Ovary (tissue), 9 donors: Measurements from ENCODE around the gene OVCH2. TPM values are rescaled to one million over a fixed set of nuclear protein-coding genes. Genes with fewer than 3 reads are reported as not detected.

ENCODE experiments used
- DNase-seq, 5 donors: peaks; one replicate each; pipeline ENCODE4 v3.0.0-alpha.2; 2019 to 2020
- H3K27ac ChIP-seq, 2 donors: fragments of 200-600 bp; one replicate each; pipeline versions ENCODE4 v1.5.1 to v1.8.0; 2019 to 2022
- H3K27me3 ChIP-seq: fragments of 200-600 bp; one replicate; pipeline ENCODE4 v1.8.0; 2022
- H3K36me3 ChIP-seq: fragments of 200-600 bp; sonication (generic); one replicate; pipeline ENCODE4 v1.5.1; 2019
- H3K4me1 ChIP-seq: one replicate; pipeline ENCODE4 v1.8.1; 2013; ENCODE audit warnings: mild to moderate bottlenecking, moderate library complexity; ENCODE audit not compliant: insufficient read depth
- H3K4me3 ChIP-seq: fragments of 200-600 bp; sonication (generic); one replicate; pipeline ENCODE4 v1.5.1; 2017
- H3K9me3 ChIP-seq, 2 donors: fragments of 200-600 bp in 1 of 2; sonication (generic) in 1 of 2; one replicate each; pipeline versions ENCODE4 v1.5.1 to v1.8.1; 2013 to 2019; ENCODE audit warnings: mild to moderate bottlenecking in 1 of 2, moderate library complexity in 1 of 2
- CTCF ChIP-seq, 3 donors: fragments of 450-650 bp in 2 of 3; fragments of 200-600 bp in 1 of 3; IDR thresholded peaks; one replicate each; pipeline versions ENCODE4 v1.5.1 to v1.8.0; 2016 to 2022; ENCODE audit warnings: antibody characterized with exemption in 3 of 3, mild to moderate bottlenecking in 1 of 3
- EP300 ChIP-seq: sonication (generic); formaldehyde crosslinking; IDR thresholded peaks from one replicate; pipeline ENCODE4 v1.6.1; 2017; ENCODE audit warnings: antibody characterized with exemption
- POLR2A ChIP-seq: fragments of 450-650 bp; IDR thresholded peaks from one replicate; pipeline ENCODE4 v1.6.1; 2017; ENCODE audit warnings: antibody characterized with exemption, mild to moderate bottlenecking, moderate library complexity
- WGBS, 3 donors: extraction: QIAGEN DNeasy Blood & Tissue Kit in 1 of 3; methylation state at CpG; one replicate each; pipeline versions ENCODE4 v1.1.5 to v1.1.7; 2013 to 2017; 5-methylcytosine and 5-hydroxymethylcytosine counted together
- intact Hi-C, 4 donors: fragments of 100-400 bp; cut with DNase I; formaldehyde crosslinking; loops; one replicate each; pipeline versions ENCODE4 v1.11.0 to v1.15.1; 2022 to 2023
- polyA plus RNA-seq, 2 donors: library from polyadenylated mRNA; stranded (reverse); fragments of 200-250 nt in 1 of 2; fragments of 350-450 nt in 1 of 2; fragmentation: Illumina TruSeq in 1 of 2; extraction: RNeasy Lipid Tissue Mini Kit (QIAGEN cat#74804) in 1 of 2; gene quantifications; one replicate each; pipeline ENCODE4 v1.2.3, GENCODE V29; 2013 to 2014
- total RNA-seq, 7 donors: library from RNA; depleted of rRNA in 2 of 7; stranded (reverse); fragments of >200 nt in 2 of 7; fragmentation: NEBNext Ultra II Directional in 3 of 7; extraction: Animal tissue kit (Norgen Biotek cat#: 25700) in 3 of 7; gene quantifications; one replicate each; pipeline versions ENCODE4 v1.1.0 to v1.2.4, GENCODE V29; 2016 to 2023
- donor health status: DM: no; HTN: no; CAD: no; lungs with moderate emphysema.
- donor health status: DM: no; HTN: no; CAD: no.
- donor health status: Bipolar disorder and iron deficiency.
- donor health status: DM: yes; HTN: yes; CAD: no.
- donor health status: DM: no; HTN: no; CAD: no.
- donor health status: DM: yes; HTN: yes; CAD: no.

The OVCH2 gene
- total and polyA plus RNA-seq, 9 donors: 0.23 to 0.89 TPM; not detected in 7

- no peak for TF ChIP-seq POLR2A
- no peak for TF ChIP-seq CTCF (IDR thresholded peaks at IDR 0.05)
- no peak for TF ChIP-seq EP300
- Histone ChIP-seq H3K9me3 (no peaks in the 10 kb centered on the region), H3K4me1 (no peaks in the 10 kb centered on the region), H3K27ac (no peak overlapping the region), H3K36me3 (no peaks in the 10 kb centered on the region), H3K4me3 (no peak overlapping the region), H3K27me3 (no peaks in the 10 kb centered on the region)
- intact Hi-C loops: no loop called here
- WGBS, 3 donors: 69 to 83% (median 74%) methylated on average over 5 of the region's 5 CpGs
- no peak for DNase-seq
Measured at GRCh38 chr11:7696424-7696823, 9.9 kb downstream of the OVCH2 start.

GRCh38 chr11:7694235-7694634, 12.0 kb downstream of the OVCH2 start:
- H3K4me1 ChIP-seq: no peaks in the 10 kb centered on the region
- no peaks in the 10 kb centered on the region for H3K9me3 ChIP-seq
- 60 to 79% (median 69%) methylated on average over 3 of the region's 3 CpGs for WGBS, 3 donors
- TF ChIP-seq EP300 (no peak), POLR2A (no peak), CTCF (IDR thresholded peaks at IDR 0.05) (no peak)
- intact Hi-C loops: loop anchor here in 1 of 4 donors (5.0 kb wide), 1 partner anchor 597 kb away; no protein-coding TSS in a partner anchor
- H3K4me3 ChIP-seq: peak overlapping the region; percentile 5
- no peaks in the 10 kb centered on the region for H3K36me3 ChIP-seq
- no peak overlapping the region for H3K27ac ChIP-seq
- H3K27me3 ChIP-seq: no peaks in the 10 kb centered on the region
- no peak for DNase-seq

GRCh38 chr11:7692426-7692825, 13.9 kb downstream of the OVCH2 start:
- no peak for DNase-seq
- no peak overlapping the region for H3K27ac ChIP-seq
- H3K4me3 ChIP-seq: no peak overlapping the region
- no peak for TF ChIP-seq EP300
- no peak for TF ChIP-seq POLR2A
- no peak for TF ChIP-seq CTCF (IDR thresholded peaks at IDR 0.05)
- no peaks in the 10 kb centered on the region for H3K27me3 ChIP-seq
- no peaks in the 10 kb centered on the region for H3K9me3 ChIP-seq
- 86 to 94% (median 90%) methylated on average over 3 of the region's 3 CpGs for WGBS, 3 donors
- H3K36me3 ChIP-seq: no peaks in the 10 kb centered on the region
- H3K4me1 ChIP-seq: no peaks in the 10 kb centered on the region
- intact Hi-C loops: loop anchor here in 1 of 4 donors (5.0 kb wide), 1 partner anchor 595 kb away; no protein-coding TSS in a partner anchor

- DNase-seq: no peak
- H3K9me3 ChIP-seq: no peaks in the 10 kb centered on the region
- intact Hi-C loops: loop anchor here in 1 of 4 donors (5.0 kb wide), 1 partner anchor 595 kb away; no protein-coding TSS in a partner anchor
- no peaks in the 10 kb centered on the region for H3K4me1 ChIP-seq
- H3K27ac ChIP-seq: no peak overlapping the region
- H3K36me3 ChIP-seq: no peaks in the 10 kb centered on the region
- TF ChIP-seq CTCF (IDR thresholded peaks at IDR 0.05) (no peak), EP300 (no peak), POLR2A (no peak)
- H3K27me3 ChIP-seq: no peaks in the 10 kb centered on the region
- WGBS, 3 donors: 56 to 62% (median 62%) methylated on average over 6 of the region's 6 CpGs
- H3K4me3 ChIP-seq: no peak overlapping the region
Measured at GRCh38 chr11:7691759-7692350, 14.4 kb downstream of the OVCH2 start.
